ENCODE measurements around the gene TUBA1C.

GRCh38 chr12:49276304-49277290, 11.7 kb downstream of the TUBA1C start:
- TF ChIP-seq ATF3 (IDR thresholded peaks at IDR 0.05; ENCODE audit: borderline replicate concordance, extremely low read depth, low read depth, low read length) (no peak), EZH2 (IDR thresholded peaks at IDR 0.05; ENCODE audit: borderline replicate concordance, control insufficient read depth, low read depth, low read length) (no peak), IRF5 (IDR thresholded peaks at IDR 0.05; ENCODE audit: borderline replicate concordance) (no peak), CTCF (IDR thresholded peaks at IDR 0.05 in 2 of 3, conservative IDR thresholded peaks at IDR 0.05 in 1 of 3; ENCODE audit: control insufficient read depth in 2 of 3, extremely low read depth in 1 of 3, insufficient read depth in 1 of 3, low read depth in 3 of 3, low read length in 3 of 3) (no peak)

All from GM12878 (cell line).